ENCODE results near the gene STRC. TPM values are rescaled to one million over a fixed set of nuclear protein-coding genes. Genes with fewer than 3 reads are reported as not detected.
"Not testable (repeated sequence)": the region's sequence is repeated elsewhere in the genome, so short reads cannot be mapped to it uniquely, and the experiment has no call there.

Gene STRC
- total RNA-seq, 1 donor from 2014 or later: 0.21 TPM

- DNase-seq: not testable (repeated sequence)
Observed at GRCh38 chr15:43563793-43564192, 54.8 kb downstream of the STRC start.

- DNase-seq: not testable (repeated sequence)
Observed at GRCh38 chr15:43562753-43563152, 55.8 kb downstream of the STRC start.

GRCh38 chr15:43552986-43553385 is 65.6 kb downstream of the STRC start:
- DNase-seq: no peak

- DNase-seq: no peak
Observed at GRCh38 chr15:43552256-43552655, 66.3 kb downstream of the STRC start.

GRCh38 chr15:43550527-43551363 is 67.9 kb downstream of the STRC start:
- DNase-seq: no peak

Small RNAs within 50 kb of the gene (small RNA-seq; reads per million reads assigned to genes)
- not detected for gene PDIA3P2 (ENCODE audit: low replicate concordance)
- gene RNU6-554P (ENCODE audit: low replicate concordance): not detected
- gene RNU6-610P (ENCODE audit: low replicate concordance): not detected

Other genes with a start within 250 kb of the STRC start
- gene ZSCAN29, start 247.8 kb downstream of the STRC start, total RNA-seq: 37.8 TPM
- 13.2 TPM for gene TUBGCP4, start 247.7 kb downstream of the STRC start, total RNA-seq
- gene TP53BP1, start 125.6 kb downstream of the STRC start, total RNA-seq: 87.9 TPM
- gene MAP1A, start 101.2 kb downstream of the STRC start, total RNA-seq: 22.5 TPM
- 15.5 TPM for gene PPIP5K1, start 28.6 kb downstream of the STRC start, total RNA-seq
- 4.3 TPM for gene CKMT1B, start 24.8 kb downstream of the STRC start, total RNA-seq
- 0.51 TPM for gene CATSPER2, start 30.0 kb upstream of the STRC start, total RNA-seq
- 0.31 TPM for gene CKMT1A, start 75.1 kb upstream of the STRC start, total RNA-seq
- 126 TPM for gene PDIA3, start 127.6 kb upstream of the STRC start, total RNA-seq
- gene ELL3, start 158.2 kb upstream of the STRC start, total RNA-seq: 6.1 TPM
- 272 TPM for gene SERF2, start 173.5 kb upstream of the STRC start, total RNA-seq
- gene SERINC4, start 181.4 kb upstream of the STRC start, total RNA-seq: 0.10 TPM
- gene HYPK, start 181.8 kb upstream of the STRC start, total RNA-seq: 2.6 TPM
- gene MFAP1, start 205.9 kb upstream of the STRC start, total RNA-seq: 24.3 TPM
- gene WDR76, start 208.2 kb upstream of the STRC start, total RNA-seq: 11.7 TPM

Measured in tongue (tissue), 3 donors.